DMS114 treated with DMSO at 0.1 percent for 48 hours (cell line): ENCODE measurements around the gene UTS2R.

ENCODE experiments used
- DNase-seq: peaks from one replicate; lab custom pipeline; 2025; ENCODE audit not compliant: unreplicated experiment; lab: John Stamatoyannopoulos, UW

Gene UTS2R

GRCh38 chr17:82388223-82388921 lies 16.8 kb downstream of the UTS2R start:
- DNase-seq: no peak

DNA sequence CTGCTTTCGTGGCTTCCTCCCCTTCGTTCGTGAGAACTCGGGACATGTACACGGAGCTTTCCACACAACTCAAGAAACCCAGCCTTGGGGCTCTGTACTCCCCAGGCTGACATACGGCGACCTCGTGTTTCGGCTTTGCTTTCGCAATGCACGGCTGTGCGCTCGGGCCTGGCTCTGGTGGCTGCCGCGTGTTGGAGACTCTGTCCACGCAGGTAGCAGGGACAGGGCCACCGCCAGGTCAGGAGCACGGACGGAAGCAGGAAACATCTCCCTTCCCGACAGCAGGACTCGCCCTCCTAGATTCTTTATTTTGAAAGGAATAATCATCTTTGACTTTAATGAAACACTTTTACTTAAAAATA lies 17.3 kb downstream of the UTS2R start:
- no peak for DNase-seq

GRCh38 chr17:82389379-82389778 lies 17.8 kb downstream of the UTS2R start:
- DNase-seq: no peak

GRCh38 chr17:82390015-82390859 lies 18.7 kb downstream of the UTS2R start:
- DNase-seq: no peak

DNA sequence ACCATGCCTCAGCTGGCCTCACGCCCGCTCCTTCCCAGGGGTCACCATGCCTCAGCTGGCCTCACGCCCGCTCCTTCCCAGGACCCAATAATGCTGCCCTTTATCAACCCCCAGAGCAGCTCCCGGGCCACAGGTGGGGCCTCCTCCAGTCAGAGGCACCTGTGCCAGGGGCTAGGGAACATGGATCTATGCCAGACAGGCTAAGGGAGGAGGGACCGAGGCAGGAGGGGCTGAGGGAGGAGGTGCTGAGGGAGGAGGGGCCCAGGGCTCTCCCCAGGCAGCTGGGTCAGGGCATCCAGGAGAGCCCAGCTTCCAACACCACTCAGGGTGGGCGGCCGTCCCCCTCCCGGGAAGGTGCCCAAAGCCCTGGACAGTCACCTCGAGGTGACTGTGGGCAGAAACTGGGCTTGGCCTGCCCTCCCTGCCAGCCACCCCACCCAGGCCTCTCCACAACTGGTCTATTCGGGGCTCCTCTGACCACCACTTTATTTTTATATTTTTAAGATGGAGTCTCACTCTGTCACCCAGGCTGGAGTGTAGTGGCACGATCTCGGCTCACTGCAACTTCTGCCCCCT lies 19.4 kb downstream of the UTS2R start:
- DNase-seq: no peak

DNA sequence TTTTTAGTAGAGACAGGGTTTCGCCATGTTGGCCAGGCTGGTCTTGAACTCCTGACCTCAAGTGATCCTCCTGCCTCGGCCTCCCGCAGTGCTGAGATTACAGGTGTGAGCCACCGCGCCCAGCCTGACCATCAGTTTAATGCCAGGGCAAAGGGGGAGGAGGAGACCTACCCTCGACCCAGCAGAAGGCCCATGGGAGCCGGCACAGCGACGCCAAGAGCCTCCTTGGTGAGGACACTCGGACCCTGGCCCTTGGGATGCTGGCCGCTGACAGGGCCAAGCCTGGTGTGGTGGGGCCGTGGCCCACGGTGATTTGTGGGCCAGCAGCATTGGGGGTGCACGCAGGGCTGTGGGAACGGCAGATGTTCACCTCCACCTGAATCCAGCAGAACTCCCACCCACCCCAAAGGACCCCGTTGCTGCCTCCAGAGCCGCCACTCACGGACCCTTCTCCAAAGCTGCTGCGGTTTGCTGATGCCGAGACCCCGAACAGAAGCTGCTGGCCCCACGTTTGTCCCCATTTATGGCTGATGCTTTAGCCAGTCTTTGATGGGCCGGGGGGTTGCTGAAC lies 20.0 kb downstream of the UTS2R start:
- DNase-seq: no peak

GRCh38 chr17:82392209-82392920 lies 20.8 kb downstream of the UTS2R start:
- no peak for DNase-seq

GRCh38 chr17:82392941-82393340 lies 21.4 kb downstream of the UTS2R start:
- DNase-seq: no peak

- DNase-seq: no peak
Observed at GRCh38 chr17:82394278-82394677, 22.7 kb downstream of the UTS2R start.

GRCh38 chr17:82396601-82397435 lies 25.3 kb downstream of the UTS2R start:
- DNase-seq: no peak

DNA sequence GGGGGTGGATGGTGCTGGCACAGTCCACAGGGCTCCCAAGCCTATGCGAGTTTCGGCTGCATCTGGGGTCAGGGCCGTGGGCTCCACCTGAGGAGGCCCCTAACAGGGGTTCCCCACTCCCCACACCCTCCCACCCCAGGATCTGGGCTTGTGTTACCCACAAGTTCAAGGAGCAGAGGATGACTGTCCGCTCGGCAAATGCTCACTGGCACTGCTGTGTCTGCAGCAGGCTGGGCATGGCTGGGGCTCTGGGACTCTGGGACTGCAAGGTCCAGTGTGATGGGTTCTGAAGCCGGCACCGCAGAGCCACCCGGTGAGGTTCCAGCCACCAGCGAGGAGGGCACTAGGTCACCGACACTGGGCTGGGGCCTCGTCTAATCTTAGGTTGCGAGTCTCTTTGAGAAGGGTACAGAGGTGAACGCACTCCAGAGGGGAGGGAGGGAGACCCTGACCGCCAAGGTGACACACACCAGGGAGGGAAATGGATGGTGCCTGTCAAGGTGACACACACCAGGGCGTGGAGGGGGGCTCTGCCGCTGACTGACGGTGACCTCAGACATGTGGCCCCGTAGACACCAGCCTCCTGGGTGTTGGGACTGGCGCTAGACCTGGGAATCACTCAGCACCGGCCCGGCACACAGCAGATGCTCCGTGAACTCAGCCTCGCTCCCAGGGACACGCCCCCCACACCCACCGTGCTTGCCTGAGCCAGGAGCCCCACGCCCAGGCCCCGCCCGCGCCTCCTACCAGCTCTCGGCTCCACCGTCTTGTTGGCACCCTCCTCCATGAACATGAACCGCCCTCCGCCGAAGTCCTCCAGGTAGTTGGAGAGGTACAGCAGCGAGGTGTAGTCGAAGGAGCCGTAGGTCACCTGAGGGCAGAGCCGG lies 26.1 kb downstream of the UTS2R start:
- no peak for DNase-seq

GRCh38 chr17:82399041-82399441 lies 27.5 kb downstream of the UTS2R start:
- DNase-seq: no peak

DNA sequence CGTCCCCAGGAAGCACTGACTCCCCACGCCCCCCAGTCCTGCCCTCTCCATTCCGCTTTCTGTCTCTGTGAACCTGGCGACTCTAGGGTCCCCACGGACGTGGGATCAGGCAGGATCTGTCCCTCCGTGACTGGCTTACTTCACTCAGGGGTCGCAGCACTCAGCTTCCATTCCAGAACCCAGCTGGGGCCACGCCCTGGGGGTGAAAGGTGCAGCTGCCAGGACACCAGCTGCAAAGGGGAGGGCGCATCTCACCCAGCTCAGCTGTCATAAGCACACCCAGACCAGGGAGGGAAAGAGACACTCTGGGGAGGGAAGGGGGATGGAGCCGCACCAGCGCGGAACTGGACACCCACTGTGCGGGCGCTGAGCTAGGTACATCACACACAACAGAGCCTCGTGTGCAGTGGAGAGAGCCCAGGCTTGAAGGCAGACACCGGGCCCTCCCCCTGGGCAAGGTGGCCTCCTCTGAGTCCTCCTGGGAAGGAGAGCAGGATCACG lies 28.1 kb downstream of the UTS2R start:
- DNase-seq: no peak

DNA sequence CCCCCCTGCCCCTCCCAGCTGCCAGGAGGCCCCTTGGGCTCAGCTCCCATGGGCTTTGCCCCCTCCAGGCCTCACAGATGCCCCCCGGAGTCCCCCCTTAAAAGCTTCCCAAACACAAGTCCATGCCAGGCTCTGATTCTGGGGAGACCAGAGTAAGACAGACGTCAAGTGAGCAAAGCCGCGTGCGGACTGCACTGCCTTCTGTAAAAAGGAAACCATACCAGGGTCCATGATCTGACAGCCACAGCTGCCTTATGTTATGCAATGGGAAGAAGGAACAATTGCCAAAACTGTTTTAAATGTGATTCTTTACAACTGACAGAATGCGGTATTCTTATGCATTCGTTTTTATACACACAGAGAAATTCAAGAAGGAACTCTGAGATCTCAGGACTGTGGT lies 28.6 kb downstream of the UTS2R start:
- DNase-seq: no peak

- no peak for DNase-seq
Observed at GRCh38 chr17:82400830-82401229, 29.3 kb downstream of the UTS2R start.

- no peak for DNase-seq
Observed at GRCh38 chr17:82402865-82403264, 31.3 kb downstream of the UTS2R start.

- DNase-seq: no peak
Observed at GRCh38 chr17:82403662-82404660, 32.4 kb downstream of the UTS2R start.

- no peak for DNase-seq
Observed at GRCh38 chr17:82405051-82405450, 33.5 kb downstream of the UTS2R start.
